ENCODE results near the gene L3HYPDH.

- no peak for TF ChIP-seq POLR2AphosphoS5 (IDR thresholded peaks at IDR 0.05; ENCODE audit: low read depth, low read length)
- TF ChIP-seq REST (IDR thresholded peaks at IDR 0.05; ENCODE audit: insufficient read depth in 1 of 2, low read depth in 2 of 2, low read length in 2 of 2): no peak
Measured at GRCh38 chr14:59451849-59452248, 32.4 kb downstream of the L3HYPDH start.

Measured in PFSK-1 (cell line).